ENCODE results near the gene DHX32. TPM values are rescaled to one million over a fixed set of nuclear protein-coding genes. Genes with fewer than 3 reads are reported as not detected.

The DHX32 gene
- polyA plus RNA-seq, 1 donor from 2014 or later = 25.2 TPM

DNA sequence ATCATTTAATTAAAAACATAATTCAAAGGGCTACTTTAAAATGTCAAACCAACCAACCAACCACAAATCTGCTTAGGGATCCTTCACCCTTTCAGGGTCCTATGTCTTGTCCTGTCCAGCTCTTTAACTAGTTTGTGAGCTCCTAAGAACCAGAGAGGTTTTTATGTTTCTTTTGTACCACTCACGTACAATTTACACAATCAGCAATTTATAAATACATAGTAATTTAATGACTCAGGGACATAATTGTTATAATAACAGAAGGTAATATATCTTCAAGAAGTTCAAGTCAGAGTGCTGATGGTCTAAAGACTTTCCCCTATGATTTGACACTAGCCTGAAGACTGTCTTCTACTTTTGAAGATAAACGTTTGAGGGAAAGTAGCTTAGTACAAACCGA is 16.0 kb downstream of the DHX32 start:
- peaks cover 3% of the 10 kb centered on the region for H3K79me2 ChIP-seq (replicated peaks; ENCODE audit: insufficient read depth, low read length)

GRCh38 chr10:125859128-125859817 is 21.8 kb downstream of the DHX32 start:
- Histone ChIP-seq H3K9me3 (ENCODE audit: low read length) (no peaks in the 10 kb centered on the region), H3K4me2 (ENCODE audit: low read length) (no peak overlapping the region), H3F3A (ENCODE audit: insufficient read depth, low read length, poor library complexity, severe bottlenecking) (no peaks in the 10 kb centered on the region), H3K4me3 (ENCODE audit: low read length) (no peak overlapping the region), H2AFZ (ENCODE audit: low read depth, low read length) (no peak overlapping the region), H3K27ac (ENCODE audit: low read length) (no peak overlapping the region), H3K79me2 (replicated peaks; ENCODE audit: insufficient read depth, low read length) (no peaks in the 10 kb centered on the region), H4K20me1 (ENCODE audit: insufficient read depth) (no peaks in the 10 kb centered on the region), H3K36me3 (ENCODE audit: insufficient read depth, low read length) (no peaks in the 10 kb centered on the region), H3K9ac (ENCODE audit: low read length) (no peak overlapping the region), H3K9me2 (ENCODE audit: insufficient read depth, low read length) (no peaks in the 10 kb centered on the region), H3K27me3 (ENCODE audit: insufficient read depth, low read depth, low read length) (no peaks in the 10 kb centered on the region)
- no peak for TF ChIP-seq TAF1 (IDR thresholded peaks at IDR 0.05; ENCODE audit: low read depth)
- TF ChIP-seq EP300 (conservative IDR thresholded peaks at IDR 0.05; ENCODE audit: poor library complexity, severe bottlenecking) = no peak
- TF ChIP-seq MXI1 (conservative IDR thresholded peaks at IDR 0.05; ENCODE audit: poor library complexity, severe bottlenecking) = no peak
- no peak for TF ChIP-seq POLR2AphosphoS5 (IDR thresholded peaks at IDR 0.05)
- no peak for TF ChIP-seq CTCF (IDR thresholded peaks at IDR 0.05; ENCODE audit: poor library complexity, severe bottlenecking)
- no peak for TF ChIP-seq SMC3 (conservative IDR thresholded peaks at IDR 0.05; ENCODE audit: poor library complexity)
- TF ChIP-seq EZH2 (IDR thresholded peaks at IDR 0.05; ENCODE audit: borderline replicate concordance, insufficient read depth, low read length, poor library complexity, severe bottlenecking) = no peak
- no peak for TF ChIP-seq RAD21 (conservative IDR thresholded peaks at IDR 0.05)
- TF ChIP-seq, protein P1, sequence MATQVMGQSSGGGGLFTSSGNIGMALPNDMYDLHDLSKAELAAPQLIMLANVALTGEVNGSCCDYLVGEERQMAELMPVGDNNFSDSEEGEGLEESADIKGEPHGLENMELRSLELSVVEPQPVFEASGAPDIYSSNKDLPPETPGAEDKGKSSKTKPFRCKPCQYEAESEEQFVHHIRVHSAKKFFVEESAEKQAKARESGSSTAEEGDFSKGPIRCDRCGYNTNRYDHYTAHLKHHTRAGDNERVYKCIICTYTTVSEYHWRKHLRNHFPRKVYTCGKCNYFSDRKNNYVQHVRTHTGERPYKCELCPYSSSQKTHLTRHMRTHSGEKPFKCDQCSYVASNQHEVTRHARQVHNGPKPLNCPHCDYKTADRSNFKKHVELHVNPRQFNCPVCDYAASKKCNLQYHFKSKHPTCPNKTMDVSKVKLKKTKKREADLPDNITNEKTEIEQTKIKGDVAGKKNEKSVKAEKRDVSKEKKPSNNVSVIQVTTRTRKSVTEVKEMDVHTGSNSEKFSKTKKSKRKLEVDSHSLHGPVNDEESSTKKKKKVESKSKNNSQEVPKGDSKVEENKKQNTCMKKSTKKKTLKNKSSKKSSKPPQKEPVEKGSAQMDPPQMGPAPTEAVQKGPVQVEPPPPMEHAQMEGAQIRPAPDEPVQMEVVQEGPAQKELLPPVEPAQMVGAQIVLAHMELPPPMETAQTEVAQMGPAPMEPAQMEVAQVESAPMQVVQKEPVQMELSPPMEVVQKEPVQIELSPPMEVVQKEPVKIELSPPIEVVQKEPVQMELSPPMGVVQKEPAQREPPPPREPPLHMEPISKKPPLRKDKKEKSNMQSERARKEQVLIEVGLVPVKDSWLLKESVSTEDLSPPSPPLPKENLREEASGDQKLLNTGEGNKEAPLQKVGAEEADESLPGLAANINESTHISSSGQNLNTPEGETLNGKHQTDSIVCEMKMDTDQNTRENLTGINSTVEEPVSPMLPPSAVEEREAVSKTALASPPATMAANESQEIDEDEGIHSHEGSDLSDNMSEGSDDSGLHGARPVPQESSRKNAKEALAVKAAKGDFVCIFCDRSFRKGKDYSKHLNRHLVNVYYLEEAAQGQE (IDR thresholded peaks at IDR 0.05; ENCODE audit: borderline replicate concordance) = no peak

More for the DNA sequence above, 16.0 kb downstream of the DHX32 start:
- no peak overlapping the region for H3K4me3 ChIP-seq (ENCODE audit: low read length)
- H3K36me3 ChIP-seq (ENCODE audit: insufficient read depth, low read length) = no peaks in the 10 kb centered on the region
- no peak overlapping the region for H3K9ac ChIP-seq (ENCODE audit: low read length)
- no peaks in the 10 kb centered on the region for H3F3A ChIP-seq (ENCODE audit: insufficient read depth, low read length, poor library complexity, severe bottlenecking)
- H2AFZ ChIP-seq (ENCODE audit: low read depth, low read length) = no peak overlapping the region
- H3K27me3 ChIP-seq (ENCODE audit: insufficient read depth, low read depth, low read length) = no peaks in the 10 kb centered on the region
- no peaks in the 10 kb centered on the region for H3K9me3 ChIP-seq (ENCODE audit: low read length)
- no peak overlapping the region for H3K4me2 ChIP-seq (ENCODE audit: low read length)
- H3K9me2 ChIP-seq (ENCODE audit: insufficient read depth, low read length) = no peaks in the 10 kb centered on the region
- H4K20me1 ChIP-seq (ENCODE audit: insufficient read depth) = no peaks in the 10 kb centered on the region
- H3K27ac ChIP-seq (ENCODE audit: low read length) = no peak overlapping the region
- no peak for TF ChIP-seq EP300 (conservative IDR thresholded peaks at IDR 0.05; ENCODE audit: poor library complexity, severe bottlenecking)
